ENCODE measurements around the gene NPLOC4. TPM values are rescaled to one million over a fixed set of nuclear protein-coding genes. Genes with fewer than 3 reads are reported as not detected.

The NPLOC4 gene
- total and polyA plus RNA-seq, 2 of the 13 experiments (the other 11 are each of a cell fraction or from before 2014, with no cell fraction given) = 57.0 to 97.0 TPM

GRCh38 chr17:81666342-81667191 is 29.7 kb upstream of the NPLOC4 start, which contains the start of the genes CCDC137 and OXLD1 (continued):
- 0 out of 2 replicates have a peak, but pooled peaks have one; percentile 3 for TF ChIP-seq MYPOP (CRISPR knock-in tag; IDR thresholded peaks at IDR 0.05)
- TF ChIP-seq ZNF781 (CRISPR knock-in tag; IDR thresholded peaks at IDR 0.05; ENCODE audit: borderline replicate concordance, not compliant biosample characterization) = no peak
- no peak; the same call in 1 of the 2 replicates for TF ChIP-seq HNRNPUL1 (IDR thresholded peaks at IDR 0.05; ENCODE audit: low read depth, low read length)
- TF ChIP-seq RBM22 (optimal IDR thresholded peaks at IDR 0.05; ENCODE audit: low read length) = no peak
- peak; percentile 98 for TF ChIP-seq PBX3 (CRISPR knock-in tag; IDR thresholded peaks at IDR 0.05; ENCODE audit: borderline replicate concordance)
- peak; percentile 94 for TF ChIP-seq YEATS2 (CRISPR knock-in tag; IDR thresholded peaks at IDR 0.05; ENCODE audit: borderline replicate concordance)
- no peak for TF ChIP-seq SALL2 (CRISPR knock-in tag; IDR thresholded peaks at IDR 0.05)
- TF ChIP-seq ZNF160 (CRISPR knock-in tag; IDR thresholded peaks at IDR 0.05) = no peak; the same call in 1 of the 2 replicates
- TF ChIP-seq NFE2 (CRISPR knock-in tag; IDR thresholded peaks at IDR 0.05) = no peak
- TF ChIP-seq E2F5 (CRISPR knock-in tag; conservative IDR thresholded peaks at IDR 0.05) = peak; percentile 66; the same call in 1 of the 2 replicates
- no peak for TF ChIP-seq TEAD2 (CRISPR knock-in tag; IDR thresholded peaks at IDR 0.05)
- no peak; the same call in 1 of the 2 replicates for TF ChIP-seq ZNF790 (CRISPR knock-in tag; IDR thresholded peaks at IDR 0.05; ENCODE audit: borderline replicate concordance)
- TF ChIP-seq FOXP1 (IDR thresholded peaks at IDR 0.05) = no peak
- TF ChIP-seq FOXP1 (CRISPR knock-in tag; IDR thresholded peaks at IDR 0.05) = no peak
- no peak for TF ChIP-seq GLMP (CRISPR knock-in tag; IDR thresholded peaks at IDR 0.05; ENCODE audit: borderline replicate concordance)
- no peak; the same call in none of the 2 replicates for TF ChIP-seq ZBTB25 (CRISPR knock-in tag; IDR thresholded peaks at IDR 0.05)
- peak; percentile 97 for TF ChIP-seq GATAD1 (CRISPR knock-in tag; IDR thresholded peaks at IDR 0.05)
- no peak for TF ChIP-seq NR2F6 (IDR thresholded peaks at IDR 0.05)
- peak; percentile 23; the same call in 1 of the 2 replicates for TF ChIP-seq NR2F6 (CRISPR knock-in tag; IDR thresholded peaks at IDR 0.05)
- 0 out of 2 replicates have a peak, but pooled peaks have one; percentile 22 for TF ChIP-seq PLSCR1 (CRISPR knock-in tag; IDR thresholded peaks at IDR 0.05; ENCODE audit: borderline replicate concordance)
- TF ChIP-seq STAG1 (CRISPR knock-in tag; IDR thresholded peaks at IDR 0.05) = no peak
- no peak for TF ChIP-seq RCOR2 (CRISPR knock-in tag; IDR thresholded peaks at IDR 0.05)
- TF ChIP-seq SUZ12 (IDR thresholded peaks at IDR 0.05; ENCODE audit: low read depth, low read length) = no peak
- TF ChIP-seq ZNF496 (CRISPR knock-in tag; IDR thresholded peaks at IDR 0.05; ENCODE audit: insufficient replicate concordance) = no peak
- TF ChIP-seq GTF3A (CRISPR knock-in tag; conservative IDR thresholded peaks at IDR 0.05) = no peak; the same call in 1 of the 2 replicates

Measured in HepG2 (cell line).